ENCODE measurements around the gene ANXA4.
A peak's percentile ranks its signal among the peaks of the same experiment; 100 is the strongest.
"Not testable (repeated sequence)": the region's sequence is repeated elsewhere in the genome, so short reads cannot be mapped to it uniquely, and the experiment has no call there.

ANXA4 gene

GRCh38 chr2:69704446-69704845 lies 37.5 kb upstream of the ANXA4 start:
- TF ChIP-seq CTCF (IDR thresholded peaks at IDR 0.05): no peak
- Histone ChIP-seq H3K4me1 (ENCODE audit: control insufficient read depth in 1 of 2, insufficient read depth in 1 of 2, low read depth in 1 of 2, low read length in 1 of 2) (peaks cover 9 to 10% of the 10 kb centered on the region in 2 experiments), H3K36me3 (no peaks in the 10 kb centered on the region), H3K9me3 (no peaks in the 10 kb centered on the region), H3K27me3 (no peaks in the 10 kb centered on the region), H3K4me3 (ENCODE audit: low read depth in 1 of 2, low read length in 1 of 2) (no peak overlapping the region), H3K27ac (peak overlapping the region; percentile 41)

- Histone ChIP-seq H3K36me3 (no peaks in the 10 kb centered on the region), H3K9me3 (no peaks in the 10 kb centered on the region), H3K4me1 (ENCODE audit: control insufficient read depth in 1 of 2, insufficient read depth in 1 of 2, low read depth in 1 of 2, low read length in 1 of 2) (peaks cover 6 to 8% of the 10 kb centered on the region in 2 experiments), H3K27me3 (no peaks in the 10 kb centered on the region), H3K27ac (no peak overlapping the region), H3K4me3 (ENCODE audit: low read depth in 1 of 2, low read length in 1 of 2) (no peak overlapping the region)
- no peak for TF ChIP-seq CTCF (IDR thresholded peaks at IDR 0.05)
These were observed 32.6 kb upstream of the ANXA4 start for GRCh38 chr2:69709290-69709689.

GRCh38 chr2:69711971-69712370 lies 30.0 kb upstream of the ANXA4 start:
- Histone ChIP-seq H3K4me1 (ENCODE audit: control insufficient read depth in 1 of 2, insufficient read depth in 1 of 2, low read depth in 1 of 2, low read length in 1 of 2) (peaks cover 3 to 6% of the 10 kb centered on the region in 2 experiments), H3K27me3 (no peaks in the 10 kb centered on the region), H3K9me3 (no peaks in the 10 kb centered on the region), H3K4me3 (ENCODE audit: low read depth in 1 of 2, low read length in 1 of 2) (no peak overlapping the region), H3K36me3 (no peaks in the 10 kb centered on the region), H3K27ac (no peak overlapping the region)
- TF ChIP-seq CTCF (IDR thresholded peaks at IDR 0.05): no peak

DNA sequence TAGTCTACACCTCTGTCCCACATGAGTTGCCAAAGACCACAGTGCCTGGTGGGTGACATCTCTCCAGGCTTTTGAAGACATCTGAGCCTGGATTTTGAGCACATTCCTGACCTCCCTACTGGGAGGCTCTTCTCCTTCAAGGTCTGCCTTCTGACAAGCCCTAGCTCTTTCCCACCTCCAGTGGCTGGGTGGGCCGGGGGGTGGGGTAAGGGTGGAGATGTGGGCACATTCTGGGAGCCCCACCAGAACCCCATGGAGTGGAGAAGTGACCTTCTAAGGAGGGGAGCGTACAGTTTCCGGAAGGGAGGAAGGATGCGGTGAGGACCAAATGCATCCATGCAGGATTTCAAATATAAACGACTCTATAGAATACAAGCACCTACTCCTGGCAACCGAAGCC lies 27.9 kb upstream of the ANXA4 start:
- H3K27ac ChIP-seq: no peak overlapping the region
- peaks cover 3 to 6% of the 10 kb centered on the region in 2 experiments for H3K4me1 ChIP-seq (ENCODE audit: control insufficient read depth in 1 of 2, insufficient read depth in 1 of 2, low read depth in 1 of 2, low read length in 1 of 2)
- H3K27me3 ChIP-seq: no peaks in the 10 kb centered on the region
- H3K36me3 ChIP-seq: no peaks in the 10 kb centered on the region
- no peaks in the 10 kb centered on the region for H3K9me3 ChIP-seq
- H3K4me3 ChIP-seq (ENCODE audit: low read depth in 1 of 2, low read length in 1 of 2): no peak overlapping the region
- no peak for TF ChIP-seq CTCF (IDR thresholded peaks at IDR 0.05)

- not testable (repeated sequence) for H3K4me3 ChIP-seq (ENCODE audit: low read depth in 1 of 2, low read length in 1 of 2); H3K4me1 ChIP-seq (ENCODE audit: control insufficient read depth in 1 of 2, insufficient read depth in 1 of 2, low read depth in 1 of 2, low read length in 1 of 2)
- TF ChIP-seq CTCF (IDR thresholded peaks at IDR 0.05): peak; percentile 57
These were observed 27.3 kb upstream of the ANXA4 start for GRCh38 chr2:69714539-69715220.

More at GRCh38 chr2:69714539-69715220, 27.3 kb upstream of the ANXA4 start:
- H3K36me3 ChIP-seq, H3K9me3 ChIP-seq, H3K27ac ChIP-seq, H3K27me3 ChIP-seq: not testable (repeated sequence)
